Muscle layer of colon (tissue), 2 donors: Measurements from ENCODE around the gene LTC4S.
A peak's percentile ranks its signal among the peaks of the same experiment; 100 is the strongest.

Experiments used
- H3K27ac ChIP-seq: one replicate; pipeline ENCODE4 v1.7.0; 2013; ENCODE audit warnings: low read depth, mild to moderate bottlenecking, low read length, moderate library complexity
- H3K27me3 ChIP-seq, 2 donors: one replicate each; pipeline ENCODE4 v1.7.0; 2013; ENCODE audit warnings: low read length in 2 of 2, mild to moderate bottlenecking in 2 of 2; ENCODE audit not compliant: insufficient read depth in 2 of 2, control insufficient read depth in 1 of 2
- H3K36me3 ChIP-seq: one replicate; pipeline ENCODE4 v1.7.0; 2013; ENCODE audit warnings: mild to moderate bottlenecking, low read length; ENCODE audit not compliant: insufficient read depth
- H3K4me1 ChIP-seq: one replicate; pipeline ENCODE4 v1.7.0; 2013; ENCODE audit warnings: mild to moderate bottlenecking, low read length; ENCODE audit not compliant: insufficient read depth
- H3K4me3 ChIP-seq, 2 donors: one replicate each; pipeline ENCODE4 v1.7.0; 2013; ENCODE audit warnings: low read length in 2 of 2, low read depth in 1 of 2, mild to moderate bottlenecking in 1 of 2, moderate library complexity in 1 of 2
- H3K9ac ChIP-seq: one replicate; pipeline ENCODE4 v1.7.0; 2013; ENCODE audit warnings: low read length
- H3K9me3 ChIP-seq: one replicate; pipeline ENCODE4 v1.7.0; 2013; ENCODE audit warnings: mild to moderate bottlenecking, low read length
- donor health status: abdominal sarcoma.
- donor health status: Adenocarcinoma of cecum.

The LTC4S gene

DNA sequence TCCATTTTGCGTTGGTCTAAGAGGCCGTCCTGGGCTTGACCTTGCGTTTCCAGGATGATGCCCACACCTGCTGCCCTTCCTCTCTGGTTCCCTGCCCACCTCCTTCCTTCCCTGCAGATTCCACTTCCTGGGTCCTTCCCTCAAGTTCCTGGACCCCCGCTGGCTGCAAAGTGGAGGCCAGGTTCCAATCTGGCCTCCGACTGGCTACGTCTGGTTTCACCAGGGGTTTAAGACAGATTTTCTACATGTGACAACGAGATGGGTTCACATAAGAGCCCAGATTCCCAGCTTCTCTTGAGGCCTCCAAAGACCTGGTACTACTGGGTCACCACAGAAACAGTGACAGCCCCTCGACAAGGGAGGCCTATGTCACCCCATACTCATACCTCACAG, 10.8 kb downstream of the LTC4S start:
- Histone ChIP-seq H3K4me1 (peaks cover 32% of the 10 kb centered on the region), H3K27me3 (no peaks in the 10 kb centered on the region), H3K27ac (no peak overlapping the region), H3K9me3 (no peaks in the 10 kb centered on the region), H3K36me3 (peaks cover 18% of the 10 kb centered on the region), H3K9ac (peak overlapping the region; percentile 54), H3K4me3 (peak overlapping the region in 1 of 2 donors; percentile 60)

DNA sequence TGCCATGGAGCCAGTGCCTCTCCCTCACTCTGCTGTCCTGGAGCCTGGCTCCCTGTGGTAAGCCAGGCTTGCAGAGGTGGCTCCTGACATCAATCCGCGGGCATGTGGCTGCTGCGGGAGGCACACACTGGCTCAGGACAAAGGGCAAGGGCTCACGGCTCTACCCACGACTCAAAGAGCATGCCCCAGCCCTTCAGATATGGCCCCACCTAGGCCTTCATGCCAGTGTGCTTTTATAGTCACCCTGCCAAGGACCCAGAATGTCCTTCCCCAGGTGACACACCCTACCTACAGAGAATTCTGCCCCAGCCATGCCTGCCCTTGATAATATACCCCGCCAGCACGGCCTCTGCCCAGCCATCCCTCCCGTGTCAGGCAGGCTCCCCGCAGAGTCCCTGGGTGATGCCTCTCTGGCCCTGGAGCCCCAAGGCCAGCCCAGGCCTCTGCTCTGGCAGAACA, 11.3 kb downstream of the LTC4S start:
- peaks cover 32% of the 10 kb centered on the region for H3K4me1 ChIP-seq

DNA sequence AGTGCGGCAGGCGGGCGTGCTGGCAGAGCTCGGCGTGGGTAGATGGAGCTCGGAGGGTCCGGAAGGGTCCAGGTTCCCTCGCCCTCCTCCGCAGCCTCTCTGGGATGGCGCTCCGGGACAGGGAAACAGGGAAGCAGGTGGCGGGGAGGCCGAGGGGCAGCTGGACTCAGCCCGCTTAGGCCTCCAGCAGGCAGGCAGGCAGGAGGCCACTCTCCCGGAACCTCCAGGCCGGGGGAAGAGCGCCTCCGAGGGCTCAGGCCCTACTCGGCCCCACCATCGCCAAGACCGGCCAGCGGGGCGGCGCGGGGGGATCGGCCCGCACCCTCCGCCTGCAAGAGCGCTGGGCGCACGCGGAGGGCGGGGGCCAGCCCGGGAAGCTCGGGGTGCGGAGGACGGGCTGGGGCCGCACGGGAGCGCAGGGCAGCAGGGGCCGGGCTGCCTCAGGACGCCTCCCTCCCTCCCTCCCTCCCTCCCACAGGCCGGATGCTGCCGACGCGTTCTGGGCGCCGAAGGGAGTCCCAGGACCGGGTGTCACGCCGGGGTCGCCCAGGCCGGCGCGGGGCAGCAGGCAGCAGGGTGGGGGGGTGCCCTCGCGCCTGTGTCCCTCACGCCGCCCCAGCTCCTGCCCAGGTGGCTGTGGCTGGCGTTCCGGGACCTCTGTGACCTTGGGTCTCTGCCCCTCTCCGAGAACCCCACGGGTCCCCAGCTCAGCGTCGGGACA, 11.9 kb downstream of the LTC4S start:
- Histone ChIP-seq H3K4me1 (peaks cover 32% of the 10 kb centered on the region), H3K4me3 (peak overlapping the region; percentile 60 to 94), H3K27ac (peak overlapping the region; percentile 75), H3K9me3 (no peaks in the 10 kb centered on the region), H3K36me3 (peaks cover 9% of the 10 kb centered on the region), H3K9ac (peak overlapping the region; percentile 54), H3K27me3 (no peaks in the 10 kb centered on the region)

More for the DNA sequence above, 11.3 kb downstream of the LTC4S start:
- Histone ChIP-seq H3K4me3 (peak overlapping the region; percentile 60 to 94), H3K9me3 (no peaks in the 10 kb centered on the region), H3K9ac (peak overlapping the region; percentile 54), H3K27ac (peak overlapping the region; percentile 75), H3K27me3 (no peaks in the 10 kb centered on the region), H3K36me3 (peaks cover 13% of the 10 kb centered on the region)

DNA sequence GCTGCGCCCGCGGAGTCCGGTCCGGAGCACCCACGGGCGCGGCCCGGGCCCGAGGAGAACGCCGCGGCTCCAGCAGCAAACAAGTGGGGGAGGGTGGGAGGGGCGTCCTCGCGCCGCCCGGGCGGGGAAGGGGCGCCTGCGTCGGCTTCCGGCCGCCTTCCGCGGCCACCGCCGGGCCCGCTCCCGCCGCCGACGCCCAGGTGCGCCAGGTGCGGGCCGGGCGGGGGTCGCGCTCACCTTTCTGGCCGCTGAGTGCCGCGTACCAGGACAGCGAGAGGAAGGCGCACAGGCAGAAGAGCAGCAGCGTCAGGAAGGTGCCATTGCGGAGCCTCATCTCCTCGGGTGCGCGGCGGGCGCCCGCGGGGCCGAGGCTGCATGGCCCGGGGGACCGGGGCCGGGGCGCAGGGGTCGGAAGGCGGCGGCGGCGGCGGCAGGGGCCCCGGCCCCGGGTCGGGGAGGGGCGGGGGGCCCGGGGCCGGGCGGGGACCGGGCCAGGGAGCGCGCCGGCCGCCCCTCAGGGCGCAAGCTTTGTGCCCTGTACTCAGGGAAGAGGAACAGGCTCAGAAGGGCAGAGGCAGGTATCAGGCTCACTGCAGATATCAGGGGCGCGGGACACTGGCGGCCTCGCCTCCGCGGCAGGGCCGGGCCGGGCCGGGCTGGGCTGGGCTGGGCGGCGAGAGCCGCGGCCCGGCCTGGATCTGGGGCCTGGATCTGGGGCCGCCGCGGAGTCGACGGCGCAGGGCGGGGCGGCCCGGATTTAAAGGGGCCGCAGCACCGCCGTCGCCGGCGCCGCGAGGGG, 12.7 kb downstream of the LTC4S start, which contains the start of gene MGAT4B:
Gene MGAT4B, minus strand, starts transcription at position 617 of the 799 bp plus-strand sequence. Its CDS starts 283 bp downstream, at position 334.
- H3K4me3 ChIP-seq: peak within 1 kb of the TSS; percentile 60 to 94
- no peak within 1 kb of the TSS for H3K9ac ChIP-seq
- no peaks in the 10 kb centered on the region for H3K27me3 ChIP-seq
- H3K36me3 ChIP-seq: peaks cover 9% of the 10 kb centered on the region
- peak within 1 kb of the TSS; percentile 91 for H3K27ac ChIP-seq
- H3K4me1 ChIP-seq: peaks cover 32% of the 10 kb centered on the region
- no peaks in the 10 kb centered on the region for H3K9me3 ChIP-seq

DNA sequence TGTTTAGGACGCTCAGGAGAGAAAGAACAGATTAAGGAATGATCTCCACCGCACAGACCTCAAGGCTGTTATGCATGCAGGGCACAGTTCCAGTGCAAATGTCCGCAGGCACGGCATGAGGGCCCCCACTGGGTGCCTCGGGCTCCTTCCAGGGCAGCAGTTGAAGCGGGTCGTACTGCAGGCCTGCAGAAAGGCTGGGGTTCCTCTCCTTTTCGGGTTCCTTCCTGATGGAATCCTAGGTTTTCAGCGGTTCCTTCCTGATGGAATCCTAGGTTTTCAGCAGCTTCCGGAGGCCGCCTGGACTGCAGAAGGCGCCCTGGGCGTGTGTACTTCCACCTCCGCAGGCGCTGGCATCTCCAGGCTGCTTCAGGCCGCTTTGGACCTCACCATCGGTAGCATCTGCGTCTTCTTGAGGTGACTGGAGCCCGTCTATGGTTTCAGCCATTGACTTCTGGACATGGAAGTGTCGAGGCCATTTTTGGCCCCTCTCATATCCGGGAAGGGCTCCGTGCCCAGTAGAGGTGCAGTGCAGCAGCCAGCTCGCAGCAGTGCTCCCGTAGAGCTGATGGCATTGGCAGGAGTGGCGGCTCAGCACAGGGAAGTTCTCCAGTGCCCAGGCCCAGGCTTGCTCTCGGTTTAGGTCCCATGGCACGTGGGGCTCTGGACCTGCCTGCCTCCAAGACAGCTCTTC, 18.5 kb downstream of the LTC4S start:
- no peak overlapping the region for H3K9ac ChIP-seq
- H3K9me3 ChIP-seq: no peaks in the 10 kb centered on the region
- H3K27me3 ChIP-seq: no peaks in the 10 kb centered on the region
- H3K4me3 ChIP-seq: no peak overlapping the region
- peaks cover under 1% of the 10 kb centered on the region for H3K4me1 ChIP-seq
- H3K27ac ChIP-seq: no peak overlapping the region
- H3K36me3 ChIP-seq: peaks cover 5% of the 10 kb centered on the region

DNA sequence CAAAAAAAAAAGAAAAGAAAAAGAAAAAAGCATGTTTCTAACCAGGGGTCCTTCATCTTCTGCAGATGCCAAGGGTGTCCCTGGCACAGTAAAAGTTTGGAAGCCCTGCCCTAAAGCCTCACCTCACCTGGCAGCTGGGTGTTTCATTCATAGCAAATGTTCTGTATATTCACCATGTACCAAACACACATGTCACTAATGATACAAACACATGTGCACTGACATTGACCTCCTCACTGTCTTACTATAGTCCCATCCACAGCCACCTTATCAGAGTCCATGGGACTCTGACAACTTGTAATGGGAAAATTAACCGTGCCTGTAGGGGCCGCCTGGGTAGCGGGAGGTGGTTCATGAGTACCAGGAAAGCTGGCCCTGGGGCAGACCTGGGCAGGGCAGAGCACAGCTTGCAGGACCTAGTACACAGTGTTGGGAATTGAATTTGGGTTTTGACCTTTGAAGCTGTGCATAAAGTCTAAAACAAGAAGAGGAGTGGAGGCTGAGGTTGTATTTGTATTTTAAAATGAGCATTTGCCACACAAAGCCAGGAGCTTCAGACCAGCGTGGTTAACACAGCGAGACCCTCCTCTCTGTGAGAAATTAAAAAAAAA, 19.3 kb downstream of the LTC4S start:
- Histone ChIP-seq H3K27me3 (no peaks in the 10 kb centered on the region), H3K9me3 (no peaks in the 10 kb centered on the region), H3K27ac (no peak overlapping the region), H3K4me3 (no peak overlapping the region), H3K36me3 (peaks cover 5% of the 10 kb centered on the region), H3K9ac (no peak overlapping the region), H3K4me1 (peaks cover 8% of the 10 kb centered on the region)

DNA sequence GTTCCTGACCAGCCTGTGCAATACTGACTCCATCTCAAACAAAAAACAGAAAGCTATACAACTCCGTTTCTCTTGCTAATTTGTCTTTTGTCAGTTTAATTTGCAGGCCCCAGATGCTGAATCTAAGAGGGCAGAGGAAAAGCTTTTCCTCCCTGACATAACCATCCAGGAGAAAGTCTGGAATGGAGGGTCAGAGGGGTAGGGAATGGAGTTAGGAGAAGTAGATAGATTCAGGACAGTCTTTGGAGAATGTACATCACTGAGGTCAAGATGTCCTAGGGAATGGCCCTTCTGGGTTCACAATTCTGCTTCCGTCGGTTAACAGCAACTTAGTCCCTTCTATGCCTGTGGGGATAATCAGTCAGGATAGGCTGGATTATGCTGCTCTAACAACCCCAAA, 20.3 kb downstream of the LTC4S start:
- H3K27me3 ChIP-seq: no peaks in the 10 kb centered on the region
- H3K9me3 ChIP-seq: no peaks in the 10 kb centered on the region
- H3K4me1 ChIP-seq: peaks cover 15% of the 10 kb centered on the region
- H3K27ac ChIP-seq: no peak overlapping the region
- peaks cover 5% of the 10 kb centered on the region for H3K36me3 ChIP-seq
- no peak overlapping the region for H3K4me3 ChIP-seq
- no peak overlapping the region for H3K9ac ChIP-seq

DNA sequence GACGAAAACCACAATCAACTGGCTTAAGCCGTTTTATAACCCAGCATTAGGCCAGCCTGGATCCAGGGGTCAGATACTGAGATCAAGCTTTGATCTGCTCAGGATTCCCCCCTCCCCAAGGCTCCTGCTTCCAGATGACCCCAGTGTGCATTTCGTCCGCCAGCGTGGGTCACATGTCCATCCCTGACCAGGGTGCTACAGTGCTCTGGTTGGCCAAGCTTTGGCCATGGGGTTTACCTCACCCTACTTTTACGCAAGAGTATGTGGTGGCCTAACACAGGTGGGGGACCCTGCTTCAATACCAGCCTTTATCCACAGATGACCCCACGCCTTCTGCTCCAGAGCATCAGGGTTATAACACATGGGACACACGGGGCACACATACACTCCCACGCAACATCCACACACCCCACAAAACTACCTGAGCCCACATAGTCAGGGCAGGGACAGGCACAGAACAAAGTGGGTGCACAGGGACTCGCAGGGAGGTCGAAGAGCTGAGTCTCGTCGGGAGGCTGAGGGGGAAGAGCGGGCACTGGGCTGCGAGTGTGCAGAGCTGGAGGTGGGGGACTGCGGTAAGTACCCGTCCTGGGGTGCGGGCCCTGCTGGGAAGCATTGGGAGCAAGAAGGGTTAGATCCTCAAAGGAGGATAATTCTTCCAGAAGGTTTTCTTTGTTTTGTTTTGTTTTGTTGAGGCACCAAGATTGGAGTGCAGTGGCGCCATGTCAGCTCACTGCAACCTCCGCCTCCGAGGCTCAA, 21.9 kb downstream of the LTC4S start:
- no peaks in the 10 kb centered on the region for H3K9me3 ChIP-seq
- peaks cover 5% of the 10 kb centered on the region for H3K36me3 ChIP-seq
- no peak overlapping the region for H3K9ac ChIP-seq
- no peak overlapping the region for H3K27ac ChIP-seq
- H3K4me1 ChIP-seq: peaks cover 27% of the 10 kb centered on the region
- H3K4me3 ChIP-seq: no peak overlapping the region
- H3K27me3 ChIP-seq: no peaks in the 10 kb centered on the region

DNA sequence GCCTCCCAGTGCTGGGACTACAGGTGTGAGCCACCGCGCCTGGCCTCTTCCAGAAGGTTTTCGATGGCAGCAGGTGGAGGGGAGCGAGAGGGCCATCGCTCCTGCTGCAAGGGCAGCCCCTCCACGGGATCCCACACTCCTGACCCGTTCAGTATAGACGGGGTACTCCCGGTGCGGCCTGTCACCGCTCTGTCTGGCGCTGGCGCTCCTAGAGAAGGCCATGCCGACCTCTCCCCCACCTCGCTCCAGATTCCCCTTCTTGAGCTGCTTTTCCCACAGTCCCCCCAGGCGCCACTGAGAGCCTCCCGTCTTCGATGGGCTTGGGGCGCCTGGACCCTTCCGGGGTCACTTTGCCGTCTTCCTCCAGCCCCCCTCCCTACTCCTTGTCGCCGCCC, 22.6 kb downstream of the LTC4S start:
- Histone ChIP-seq H3K36me3 (peaks cover 5% of the 10 kb centered on the region), H3K27me3 (no peaks in the 10 kb centered on the region), H3K9ac (no peak overlapping the region), H3K27ac (peak overlapping the region; percentile 72), H3K4me3 (peak overlapping the region; percentile 49 to 50), H3K9me3 (no peaks in the 10 kb centered on the region), H3K4me1 (peaks cover 27% of the 10 kb centered on the region)

DNA sequence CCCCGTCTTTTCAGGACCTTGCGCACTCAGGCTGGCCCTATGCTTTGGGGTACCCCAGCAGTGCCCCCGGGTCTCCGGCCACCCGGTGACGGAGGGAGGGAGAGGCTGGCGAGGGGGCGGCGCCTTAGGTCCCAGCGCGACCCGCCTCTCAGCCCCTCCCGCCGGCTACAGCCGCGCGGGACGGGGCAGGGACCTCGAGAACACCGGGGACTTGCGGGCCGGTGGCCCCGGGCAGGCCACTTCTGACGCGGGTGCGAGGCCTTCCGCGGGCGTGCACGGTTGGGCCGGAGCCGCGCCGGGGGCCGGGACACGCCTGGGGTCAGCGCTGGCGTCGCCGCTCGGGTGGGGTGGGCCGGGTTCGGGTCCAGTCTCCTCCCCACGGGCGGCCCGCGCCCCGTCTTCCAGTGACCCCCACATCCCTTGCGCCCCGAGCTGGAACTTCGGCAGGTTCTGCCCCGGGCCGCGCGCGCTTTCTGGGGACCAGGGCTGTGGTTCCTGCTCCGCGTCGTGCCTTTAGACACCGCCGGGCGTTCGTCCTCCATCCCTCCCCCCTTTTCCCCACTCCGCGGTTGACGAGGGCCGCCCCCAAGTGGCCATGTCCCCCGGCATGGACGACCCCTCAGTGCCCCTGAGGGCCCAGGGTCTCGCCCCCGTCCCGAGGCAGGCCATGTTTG, 23.1 kb downstream of the LTC4S start:
- Histone ChIP-seq H3K27me3 (no peaks in the 10 kb centered on the region), H3K9ac (no peak overlapping the region), H3K9me3 (no peaks in the 10 kb centered on the region), H3K4me1 (peaks cover 28% of the 10 kb centered on the region), H3K36me3 (peaks cover 6% of the 10 kb centered on the region), H3K27ac (peak overlapping the region; percentile 72), H3K4me3 (peak overlapping the region; percentile 49 to 50)
